HG03280 (cell line): ENCODE results near the gene WDR38.
A peak's percentile ranks its signal among the peaks of the same experiment; 100 is the strongest.

Experiments
- ATAC-seq: cut with Tn5 transposase; IDR thresholded peaks from one replicate; pipeline ENCODE4 v1.9.1; 2021; ENCODE audit warnings: mild to moderate bottlenecking, moderate library complexity; ENCODE audit not compliant: unreplicated experiment

Gene WDR38, protein sequence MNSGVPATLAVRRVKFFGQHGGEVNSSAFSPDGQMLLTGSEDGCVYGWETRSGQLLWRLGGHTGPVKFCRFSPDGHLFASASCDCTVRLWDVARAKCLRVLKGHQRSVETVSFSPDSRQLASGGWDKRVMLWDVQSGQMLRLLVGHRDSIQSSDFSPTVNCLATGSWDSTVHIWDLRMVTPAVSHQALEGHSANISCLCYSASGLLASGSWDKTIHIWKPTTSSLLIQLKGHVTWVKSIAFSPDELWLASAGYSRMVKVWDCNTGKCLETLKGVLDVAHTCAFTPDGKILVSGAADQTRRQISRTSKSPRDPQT

GRCh38 chr9:124852829-124853531 is at the start of gene WDR38:
TSS of gene WDR38 (plus strand) at chr9:124853460. CDS start at chr9:124853532, 72 bp downstream.
- ATAC-seq: peak; percentile 61

GRCh38 chr9:124803911-124804310 is 49.3 kb upstream of the WDR38 start:
- no peak for ATAC-seq

DNA sequence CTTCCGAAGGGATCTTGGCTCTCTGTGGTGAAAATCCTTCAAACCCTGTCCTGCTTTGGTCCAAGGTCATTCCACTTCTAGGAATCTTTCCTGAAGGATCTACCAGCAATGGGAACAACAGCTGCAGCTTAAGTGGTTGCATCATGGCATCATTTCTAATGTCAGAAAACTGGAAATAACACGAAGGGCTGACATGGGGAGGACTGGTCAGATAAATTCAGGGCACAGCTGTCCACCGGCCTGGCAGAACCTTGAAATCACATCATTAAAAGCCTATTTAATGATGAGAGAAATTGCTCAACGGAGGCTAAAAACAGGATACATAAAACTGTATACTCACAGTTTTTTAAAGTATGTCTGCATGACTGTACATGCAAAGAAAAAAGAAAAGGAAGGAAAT is 48.1 kb upstream of the WDR38 start:
- ATAC-seq: no peak

- no peak for ATAC-seq
Measured at GRCh38 chr9:124808246-124808956, 44.9 kb upstream of the WDR38 start.

GRCh38 chr9:124809211-124809610 is 44.0 kb upstream of the WDR38 start:
- ATAC-seq: no peak

DNA sequence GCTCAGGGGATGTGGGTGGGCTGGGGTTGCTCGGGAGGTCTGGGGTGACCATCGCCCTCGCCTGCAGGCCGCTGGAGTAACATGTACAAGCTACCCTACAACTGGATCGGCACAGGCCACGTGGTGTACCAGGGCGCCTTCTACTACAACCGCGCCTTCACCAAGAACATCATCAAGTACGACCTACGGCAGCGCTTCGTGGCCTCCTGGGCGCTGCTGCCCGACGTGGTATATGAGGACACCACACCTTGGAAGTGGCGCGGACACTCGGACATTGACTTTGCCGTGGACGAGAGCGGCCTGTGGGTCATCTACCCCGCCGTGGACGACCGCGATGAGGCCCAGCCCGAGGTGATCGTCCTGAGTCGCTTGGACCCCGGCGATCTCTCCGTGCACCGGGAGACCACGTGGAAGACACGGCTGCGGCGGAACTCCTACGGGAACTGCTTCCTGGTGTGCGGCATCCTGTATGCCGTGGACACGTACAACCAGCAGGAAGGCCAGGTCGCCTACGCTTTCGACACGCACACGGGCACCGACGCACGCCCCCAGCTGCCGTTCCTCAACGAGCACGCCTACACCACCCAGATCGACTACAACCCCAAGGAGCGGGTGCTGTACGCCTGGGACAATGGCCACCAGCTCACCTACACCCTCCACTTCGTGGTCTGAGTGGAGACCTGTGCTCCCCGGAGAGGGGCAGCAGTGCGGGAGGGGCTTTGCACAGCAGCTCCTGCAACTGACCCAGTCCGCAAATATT is 43.3 kb upstream of the WDR38 start:
- ATAC-seq: no peak

- ATAC-seq: no peak
Measured at GRCh38 chr9:124810663-124811355, 42.5 kb upstream of the WDR38 start.

GRCh38 chr9:124812441-124812876 is 40.8 kb upstream of the WDR38 start:
- ATAC-seq: no peak

DNA sequence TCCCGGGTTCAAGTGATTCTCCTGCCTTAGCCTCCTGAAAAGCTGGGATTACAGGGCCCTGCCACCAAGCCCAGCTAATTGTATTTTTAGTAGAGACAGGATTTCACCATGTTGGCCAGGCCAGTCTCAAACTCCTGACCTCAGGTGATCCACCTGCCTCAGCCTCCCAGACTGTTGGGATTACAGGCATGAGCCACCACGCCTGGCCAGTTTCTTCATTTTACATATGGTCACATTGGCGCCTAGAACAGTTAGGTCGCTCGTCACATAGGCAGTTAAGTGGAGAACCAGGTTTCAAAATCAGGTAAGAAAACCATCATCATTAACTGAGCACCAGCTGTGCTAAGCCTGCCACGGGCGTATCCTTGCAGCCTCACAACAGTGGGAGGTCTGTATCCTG is 40.2 kb upstream of the WDR38 start:
- no peak for ATAC-seq

- ATAC-seq: no peak
Measured at GRCh38 chr9:124813501-124814163, 39.6 kb upstream of the WDR38 start.

DNA sequence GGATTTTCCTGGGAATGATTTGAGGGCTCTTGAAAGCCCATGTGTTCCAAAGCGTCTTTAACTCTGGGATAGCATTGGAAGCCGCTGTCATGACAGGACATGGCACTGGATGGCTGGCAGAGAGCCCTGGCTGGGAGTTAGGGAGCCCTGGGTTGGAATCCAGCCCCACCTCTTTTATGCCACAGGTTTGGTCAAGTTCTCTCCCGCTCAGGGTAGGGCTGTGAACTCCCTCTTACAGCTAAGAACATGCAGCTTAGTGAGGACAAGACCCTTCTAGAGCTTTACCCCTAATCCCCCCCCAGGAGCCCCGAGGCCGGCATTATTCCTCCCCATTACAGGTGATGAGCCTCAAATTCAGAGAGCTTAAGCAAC is 39.1 kb upstream of the WDR38 start:
- no peak for ATAC-seq

GRCh38 chr9:124815601-124816000 is 37.7 kb upstream of the WDR38 start:
- no peak for ATAC-seq

- ATAC-seq: no peak
Measured at GRCh38 chr9:124818431-124819281, 34.6 kb upstream of the WDR38 start.

GRCh38 chr9:124820698-124821623 is 32.3 kb upstream of the WDR38 start:
- no peak for ATAC-seq

DNA sequence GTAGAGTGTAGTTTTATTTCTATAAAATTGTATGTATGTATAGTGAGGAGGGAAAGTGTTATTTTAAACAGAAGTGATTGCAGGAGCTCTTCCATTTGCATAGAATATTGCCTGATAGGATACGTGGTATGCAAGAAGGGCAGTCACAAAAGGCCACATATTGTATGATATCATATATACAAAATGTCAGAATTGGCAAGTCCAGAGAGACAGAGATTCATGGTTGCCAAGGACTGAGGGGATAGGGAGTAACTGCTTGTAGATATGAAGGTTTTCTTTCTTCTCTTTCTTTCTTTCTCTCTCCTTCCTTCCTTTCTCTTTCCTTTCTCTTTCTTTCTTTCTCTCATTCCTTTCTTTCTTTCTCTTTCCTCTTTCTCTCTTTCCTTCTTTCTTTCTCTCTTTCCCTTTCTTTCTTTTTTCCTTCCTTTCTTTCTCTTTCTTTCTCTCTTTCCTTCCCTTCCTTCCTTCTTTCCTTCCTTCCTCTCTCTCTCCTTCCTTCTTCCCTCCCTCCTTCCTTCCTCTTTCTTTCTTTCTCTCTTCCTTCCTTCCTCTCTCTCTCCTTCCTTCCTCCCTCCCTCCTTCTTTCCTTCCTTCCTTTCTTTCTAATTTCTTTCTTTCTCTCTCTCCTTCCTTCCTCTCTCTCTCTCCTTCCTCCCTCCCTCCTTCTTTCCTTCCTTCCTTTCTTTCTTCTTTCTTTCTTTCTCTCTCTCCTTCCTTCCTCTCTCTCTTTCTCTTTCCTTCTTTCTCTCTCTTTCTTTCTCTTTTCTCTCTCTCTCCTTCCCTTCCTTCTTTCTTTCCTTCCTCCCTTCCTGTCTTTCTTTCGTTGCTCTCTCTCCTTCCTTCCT is 24.5 kb upstream of the WDR38 start:
- ATAC-seq: no peak

DNA sequence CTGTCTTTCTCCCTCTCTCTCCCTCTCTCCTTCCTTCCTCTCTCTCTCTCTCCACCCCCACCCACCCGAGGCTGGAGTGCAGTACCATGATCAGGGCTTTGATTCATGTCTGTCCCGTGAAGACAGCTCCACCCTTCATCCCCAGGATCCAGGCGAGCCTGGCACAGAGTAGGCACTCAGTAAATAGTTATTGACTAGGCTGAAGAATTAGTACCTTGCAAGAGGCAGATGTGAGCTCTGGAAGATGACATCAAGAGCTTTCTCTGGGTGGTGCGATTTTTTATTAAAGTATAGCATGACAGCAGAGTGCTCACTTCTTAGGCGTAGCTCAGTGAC is 24.0 kb upstream of the WDR38 start:
- no peak for ATAC-seq

- no peak for ATAC-seq
Measured at GRCh38 chr9:124830593-124830992, 22.7 kb upstream of the WDR38 start.
